ENCODE results near the gene STARD7.
A peak's percentile ranks its signal among the peaks of the same experiment; 100 is the strongest.
"Not testable (repeated sequence)": the region's sequence is repeated elsewhere in the genome, so short reads cannot be mapped to it uniquely, and the experiment has no call there.

Gene STARD7, protein sequence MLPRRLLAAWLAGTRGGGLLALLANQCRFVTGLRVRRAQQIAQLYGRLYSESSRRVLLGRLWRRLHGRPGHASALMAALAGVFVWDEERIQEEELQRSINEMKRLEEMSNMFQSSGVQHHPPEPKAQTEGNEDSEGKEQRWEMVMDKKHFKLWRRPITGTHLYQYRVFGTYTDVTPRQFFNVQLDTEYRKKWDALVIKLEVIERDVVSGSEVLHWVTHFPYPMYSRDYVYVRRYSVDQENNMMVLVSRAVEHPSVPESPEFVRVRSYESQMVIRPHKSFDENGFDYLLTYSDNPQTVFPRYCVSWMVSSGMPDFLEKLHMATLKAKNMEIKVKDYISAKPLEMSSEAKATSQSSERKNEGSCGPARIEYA

DNA sequence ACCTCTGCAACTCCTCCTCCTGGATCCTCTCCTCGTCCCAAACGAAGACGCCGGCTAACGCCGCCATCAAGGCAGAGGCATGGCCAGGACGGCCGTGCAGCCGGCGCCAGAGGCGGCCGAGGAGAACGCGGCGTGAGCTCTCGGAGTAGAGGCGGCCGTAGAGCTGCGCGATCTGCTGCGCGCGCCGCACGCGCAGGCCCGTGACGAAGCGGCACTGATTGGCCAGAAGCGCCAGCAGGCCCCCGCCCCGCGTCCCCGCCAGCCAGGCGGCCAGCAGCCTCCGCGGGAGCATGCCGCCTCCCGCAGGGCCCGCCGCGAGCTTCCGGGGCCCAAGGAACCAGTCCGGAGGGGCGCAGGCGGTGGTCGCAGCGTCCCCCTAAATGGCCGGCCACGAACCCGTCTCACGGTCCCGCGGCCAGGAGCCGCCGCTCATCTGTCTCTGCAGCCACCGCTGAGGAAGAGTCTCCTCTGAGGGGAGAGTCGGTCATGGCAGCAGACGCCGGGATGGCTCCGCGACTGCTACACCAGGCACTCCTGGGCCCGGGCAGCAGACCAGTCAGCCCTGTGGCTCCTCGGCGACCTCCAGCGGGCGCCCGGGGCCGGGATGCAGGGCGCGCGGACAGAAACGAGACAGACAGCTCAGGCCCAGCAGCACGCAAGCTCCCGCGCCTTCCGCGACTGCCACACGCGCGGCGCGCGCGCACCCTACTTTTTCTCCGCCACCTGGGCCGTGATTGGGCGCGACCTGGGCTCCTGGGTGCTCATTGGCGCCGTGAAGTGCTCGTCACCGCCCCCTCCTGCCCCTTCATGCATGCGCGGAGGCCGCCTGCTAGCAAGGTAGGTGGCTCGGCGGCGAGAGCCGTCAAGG lies at the start of gene STARD7:
STARD7 (minus strand) TSS at position 685 of the 868 bp plus-strand sequence; CDS start at position 292, 393 bp downstream.
- peak; percentile 99 for DNase-seq

DNA sequence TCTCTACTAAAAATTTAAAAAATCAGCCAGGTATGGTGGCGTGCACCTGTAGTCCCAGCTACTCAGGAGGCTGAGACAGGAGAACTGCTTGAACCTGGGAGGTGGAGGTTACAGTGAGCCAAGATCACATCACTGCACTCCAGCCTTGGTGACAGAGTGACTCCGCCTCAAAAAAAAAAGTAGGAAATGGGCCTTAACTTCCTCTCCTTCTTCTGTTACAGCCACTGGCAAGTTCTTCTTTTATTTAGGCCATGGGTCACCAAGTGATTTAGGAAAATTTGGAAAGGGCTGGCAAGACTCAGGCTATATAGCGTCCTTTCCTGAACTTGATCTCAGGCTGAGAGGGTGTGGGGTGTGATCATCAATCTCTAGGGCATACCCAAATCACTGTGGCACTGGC lies 49.1 kb upstream of the STARD7 start:
- not testable (repeated sequence) for DNase-seq

DNA sequence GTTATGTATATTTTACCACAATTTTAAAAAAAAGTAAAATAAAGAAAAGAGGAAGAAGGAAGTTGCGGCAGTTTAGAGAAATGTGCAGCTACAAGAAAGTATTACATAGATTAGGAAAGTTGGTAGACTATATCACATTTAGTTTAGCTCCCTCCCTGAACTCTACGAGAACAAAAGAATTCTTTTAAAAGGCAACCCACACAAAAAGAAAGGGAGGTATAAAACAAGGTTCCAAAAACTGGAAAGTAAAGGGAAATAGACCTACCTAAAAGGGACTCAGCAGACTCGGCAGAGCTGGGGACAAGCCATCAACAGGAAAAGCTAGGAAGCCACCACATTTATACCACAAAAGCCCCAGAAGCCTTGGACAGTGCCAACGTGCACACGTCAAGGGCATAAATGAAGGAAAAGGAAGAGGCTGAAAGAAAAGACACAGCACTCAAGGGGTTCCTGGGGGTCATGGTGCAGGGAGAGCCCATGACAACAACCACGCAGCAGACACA lies 48.0 kb upstream of the STARD7 start:
- no peak for DNase-seq

DNA sequence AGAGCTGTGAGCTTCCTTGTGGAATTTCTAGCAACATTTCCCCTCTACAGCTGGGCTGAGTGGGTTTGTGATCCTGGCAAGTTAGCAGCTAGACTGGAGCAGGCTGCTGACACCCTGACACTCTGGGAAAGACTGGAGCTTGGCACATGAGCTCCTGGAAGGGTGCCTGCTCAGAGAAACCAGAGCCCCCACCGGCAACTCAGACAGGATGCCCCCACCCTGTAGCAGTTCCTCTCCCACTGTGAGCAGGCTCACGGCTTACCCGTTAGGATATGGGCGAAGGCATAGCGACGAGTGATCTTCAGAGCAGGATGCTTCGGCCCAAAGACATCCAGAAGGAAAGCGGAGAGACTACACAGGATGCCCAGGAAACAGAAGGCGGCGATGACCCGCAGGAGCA lies 45.9 kb upstream of the STARD7 start:
- DNase-seq: no peak

DNA sequence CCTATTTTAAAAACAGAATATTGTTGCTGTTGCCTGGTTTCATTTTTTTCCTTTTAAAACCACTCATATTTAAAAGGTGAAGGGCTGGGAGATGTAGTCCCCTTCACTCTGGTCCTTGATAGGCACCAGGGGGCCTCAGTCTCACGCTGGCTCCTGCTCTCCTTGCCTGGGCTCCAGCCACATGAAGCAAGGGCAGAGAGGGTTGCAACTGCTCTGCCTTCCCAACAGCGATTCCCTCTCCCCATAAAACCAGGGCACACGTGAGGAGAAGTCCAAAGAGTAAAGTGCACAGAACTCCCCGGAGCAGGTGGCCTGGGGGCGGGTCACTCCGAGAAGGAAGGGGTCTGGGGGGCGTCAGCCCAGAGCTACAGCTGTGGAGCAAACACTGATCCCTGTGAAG lies 44.4 kb upstream of the STARD7 start:
- no peak for DNase-seq

DNA sequence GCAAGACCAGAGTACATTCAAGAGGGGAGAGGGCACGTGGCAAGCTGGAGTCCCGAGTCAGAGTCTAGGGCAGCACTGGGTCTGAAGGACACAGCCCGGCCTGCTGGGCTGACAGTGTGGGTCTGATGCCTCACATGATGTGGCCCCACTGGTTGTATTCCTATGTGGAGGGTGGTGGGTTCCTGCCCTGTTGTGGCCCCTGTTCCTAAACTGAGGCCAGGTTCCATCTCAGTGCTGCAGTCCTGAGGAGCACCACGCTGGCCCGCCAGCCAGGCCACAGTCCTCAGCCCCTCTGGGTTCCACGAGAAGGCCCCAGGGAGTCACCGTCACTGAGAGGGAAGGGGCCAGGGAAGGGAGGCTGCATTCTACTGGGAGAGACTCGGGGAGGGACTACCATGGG lies 43.9 kb upstream of the STARD7 start:
- DNase-seq: no peak

DNA sequence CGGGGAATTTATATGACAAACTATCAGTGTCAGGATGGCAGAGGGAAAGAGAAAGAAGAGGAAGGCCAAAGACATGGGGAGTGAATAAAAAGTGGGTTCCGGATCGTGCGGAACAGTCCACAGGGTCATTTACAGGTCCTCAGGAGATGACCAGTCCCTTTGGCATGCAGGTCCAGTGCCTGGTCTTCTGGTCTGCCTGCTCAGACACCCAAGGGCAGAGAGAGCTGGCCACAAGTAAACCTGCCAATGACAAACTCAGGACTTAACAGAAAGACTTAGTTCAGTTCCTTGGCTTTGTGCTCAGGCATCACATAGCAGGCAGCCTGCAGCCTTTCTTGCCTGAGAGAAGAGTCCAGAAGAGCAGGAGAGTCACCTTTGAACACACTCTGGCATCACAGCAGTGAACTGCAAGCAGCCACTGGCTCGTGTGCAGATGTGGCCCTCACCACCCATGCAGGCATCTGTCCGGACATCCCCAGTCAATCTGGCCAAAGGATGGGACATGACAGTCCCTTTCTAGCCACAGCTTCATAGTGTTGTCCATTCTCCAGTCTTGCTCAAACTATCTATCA lies 43.2 kb upstream of the STARD7 start:
- no peak for DNase-seq

DNA sequence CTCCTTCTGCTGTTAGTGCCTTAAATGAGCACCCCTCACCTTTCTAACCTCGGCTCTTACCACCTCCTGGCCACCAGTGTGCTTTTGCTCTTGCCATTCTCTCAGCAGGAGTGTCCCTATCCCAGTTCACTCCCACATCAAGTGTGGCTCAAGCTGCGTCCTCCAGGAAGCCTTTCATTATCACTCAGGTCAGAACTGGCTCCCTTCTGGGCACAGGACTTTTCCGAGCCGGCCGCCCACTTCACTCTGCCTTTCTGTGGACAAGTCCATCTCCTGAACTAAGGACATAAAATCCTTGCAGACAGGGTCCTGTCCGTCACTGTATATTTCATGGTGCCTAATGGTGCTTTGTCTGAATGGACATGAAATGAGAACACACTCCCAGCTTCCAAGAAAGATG lies 41.6 kb upstream of the STARD7 start:
- DNase-seq: no peak

DNA sequence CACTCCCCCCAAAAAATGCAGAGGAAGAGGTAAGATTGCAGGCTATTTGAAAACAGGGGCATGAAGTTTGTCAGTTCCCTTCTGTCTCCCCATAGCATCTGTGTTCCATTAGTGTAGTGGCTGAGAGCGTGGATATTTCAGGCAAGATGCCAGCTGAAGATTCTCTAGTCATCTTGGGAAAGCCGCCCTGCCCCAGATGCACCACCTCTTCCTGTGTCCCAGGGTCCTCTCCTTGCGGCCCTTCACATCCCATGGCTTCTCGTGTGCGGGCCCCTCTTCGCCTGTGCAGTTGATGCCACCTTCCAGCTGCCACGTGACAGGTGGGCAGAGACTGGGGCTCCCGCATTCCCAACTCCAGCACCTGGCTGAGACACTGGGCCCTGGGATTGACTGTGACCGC lies 41.0 kb upstream of the STARD7 start:
- DNase-seq: no peak

DNA sequence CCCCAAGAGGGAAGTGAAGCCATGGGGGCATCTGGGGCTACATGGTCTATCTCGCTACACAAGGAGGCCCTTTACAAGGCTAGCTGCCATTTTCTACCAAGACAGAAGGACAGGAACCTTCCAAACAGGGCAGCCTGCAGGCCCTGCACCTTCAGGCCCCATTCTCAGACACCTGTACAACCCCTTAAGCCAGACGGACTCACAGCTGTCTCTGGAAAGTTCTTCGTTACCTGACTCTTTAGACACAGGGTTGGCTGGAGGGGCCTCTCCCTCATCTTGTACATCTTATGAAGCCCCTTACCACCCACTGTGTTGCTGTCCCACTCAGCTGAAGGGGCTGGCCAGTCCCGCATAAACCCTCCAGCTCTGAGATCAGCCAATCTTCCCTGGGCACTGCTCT lies 40.0 kb upstream of the STARD7 start:
- DNase-seq: no peak

DNA sequence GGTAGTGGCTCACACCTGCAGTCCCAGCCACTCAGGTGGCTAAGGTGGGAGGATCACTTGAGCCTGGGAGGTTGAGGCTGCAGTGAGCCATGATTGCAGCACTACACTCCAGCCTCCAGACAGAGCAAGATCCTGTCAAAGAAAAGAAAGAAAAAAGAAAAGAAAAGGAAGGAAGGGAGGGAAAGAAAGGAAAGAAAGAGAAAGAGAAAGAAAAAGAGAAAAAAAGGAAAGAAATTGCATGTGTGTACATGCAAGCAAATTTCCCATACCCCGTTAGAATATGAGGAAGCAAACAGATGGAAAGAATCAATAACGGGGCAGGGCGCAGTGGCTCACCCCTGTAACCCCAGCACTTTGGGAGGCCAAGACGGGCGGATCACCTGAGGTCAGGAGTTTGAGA lies 39.3 kb upstream of the STARD7 start:
- no peak for DNase-seq

DNA sequence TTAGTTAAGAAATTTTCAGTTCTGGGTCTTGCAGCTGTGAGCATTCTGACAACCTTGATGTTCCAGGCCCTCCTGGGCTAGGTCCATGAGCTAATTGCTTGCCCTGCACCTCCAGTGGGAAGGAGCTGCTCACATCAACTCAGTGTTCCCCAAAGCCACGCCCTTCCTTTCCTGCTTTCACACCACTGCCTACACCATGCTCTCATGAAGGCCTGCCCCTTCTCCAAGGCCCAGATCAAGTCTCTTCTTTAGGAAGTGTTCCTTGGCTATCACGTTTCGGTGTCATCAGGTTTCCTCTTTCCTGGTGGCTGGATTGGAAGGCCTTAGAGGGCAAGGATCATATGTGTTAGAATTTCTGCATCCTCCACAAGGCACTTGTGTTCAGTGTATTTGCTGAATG lies 38.4 kb upstream of the STARD7 start:
- no peak for DNase-seq

DNA sequence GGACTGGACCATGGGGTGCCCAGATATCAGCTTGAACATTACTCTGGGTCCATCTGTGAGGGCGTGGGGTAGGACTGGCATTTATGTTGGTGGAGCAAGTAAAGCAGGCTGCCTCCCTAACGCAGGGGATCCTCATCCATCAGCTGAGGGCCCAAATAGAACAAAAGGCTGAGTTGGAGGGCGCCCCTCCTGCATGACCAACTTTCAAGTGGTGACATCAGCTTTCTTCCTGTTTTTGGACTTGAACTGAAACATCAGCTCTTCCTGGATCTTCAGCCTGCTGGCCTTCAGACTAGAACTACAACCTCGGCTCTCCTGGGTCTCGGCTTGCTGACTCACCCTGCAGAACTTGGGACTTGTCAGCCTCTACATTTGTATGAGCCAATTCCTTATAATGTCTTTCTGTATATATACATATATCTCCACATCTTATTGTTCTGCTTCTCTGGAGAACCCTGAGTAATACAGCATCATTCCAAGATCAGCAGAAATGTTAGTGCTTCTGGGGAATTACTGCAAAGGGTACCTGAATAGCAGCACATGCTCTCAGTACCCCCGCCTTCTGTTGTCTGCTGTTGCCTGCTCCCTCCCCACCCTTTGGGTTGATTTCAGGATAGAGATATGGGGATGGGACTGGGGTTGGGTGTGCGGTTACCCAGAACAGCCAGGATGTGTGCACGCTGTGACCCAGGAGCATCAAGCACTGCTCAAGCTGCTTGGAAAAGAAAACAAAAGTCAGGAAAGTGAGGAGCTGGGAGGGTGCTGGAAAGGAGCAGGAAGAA lies 37.2 kb upstream of the STARD7 start:
- no peak for DNase-seq

DNA sequence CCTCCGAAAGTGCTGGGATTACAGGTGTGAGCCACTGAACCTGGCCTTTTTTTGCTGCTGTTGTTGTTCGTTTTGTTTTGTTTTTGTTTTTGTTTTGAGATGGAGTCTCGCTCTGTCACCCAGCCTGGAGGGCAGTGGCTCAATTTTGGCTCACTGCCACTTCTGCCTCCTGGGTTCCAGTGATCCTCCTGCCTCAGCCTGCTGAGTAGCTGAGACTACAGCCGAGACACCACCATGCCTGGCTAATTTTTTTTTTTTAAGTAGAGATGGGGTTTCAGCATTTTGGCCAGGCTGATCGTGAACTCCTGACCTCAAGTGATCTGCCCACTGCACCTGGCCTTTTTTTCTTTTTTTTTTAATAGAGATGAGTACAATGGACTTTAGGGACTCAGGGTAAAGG lies 35.2 kb upstream of the STARD7 start:
- no peak for DNase-seq

DNA sequence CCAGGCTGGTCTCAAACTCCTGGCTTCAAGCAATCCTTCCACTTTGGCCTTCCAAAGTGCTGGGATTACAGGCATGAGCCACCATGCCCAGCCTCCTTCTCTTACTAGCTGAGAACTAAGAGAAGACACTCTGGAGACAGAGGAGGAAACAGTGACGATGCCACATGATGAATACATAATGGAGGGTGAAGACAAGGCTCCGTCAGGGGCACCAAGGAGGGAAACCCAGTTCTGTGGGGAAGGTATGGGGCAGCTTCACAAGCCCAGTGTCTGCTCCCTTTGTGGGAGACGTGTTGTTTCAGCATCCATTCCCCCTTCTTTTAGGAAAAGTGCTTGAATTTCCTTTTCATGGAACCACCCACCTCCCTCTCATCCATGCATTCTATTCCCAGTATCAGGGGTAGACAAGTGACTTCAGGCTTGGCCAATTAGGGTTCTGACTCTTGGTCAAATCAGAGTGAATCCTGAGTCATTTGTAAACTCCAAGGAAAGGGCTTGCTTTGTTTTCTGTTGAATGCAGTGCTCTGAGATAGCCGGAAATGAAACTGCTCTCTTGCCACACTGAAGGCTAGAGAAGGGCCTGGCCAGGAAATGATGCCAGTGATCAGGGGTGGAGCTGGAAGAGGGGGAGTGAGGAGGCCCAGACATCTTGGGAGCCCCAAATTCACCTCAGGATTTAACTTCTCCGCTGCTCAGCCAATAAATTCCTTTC lies 33.4 kb upstream of the STARD7 start:
- DNase-seq: peak; percentile 75

DNA sequence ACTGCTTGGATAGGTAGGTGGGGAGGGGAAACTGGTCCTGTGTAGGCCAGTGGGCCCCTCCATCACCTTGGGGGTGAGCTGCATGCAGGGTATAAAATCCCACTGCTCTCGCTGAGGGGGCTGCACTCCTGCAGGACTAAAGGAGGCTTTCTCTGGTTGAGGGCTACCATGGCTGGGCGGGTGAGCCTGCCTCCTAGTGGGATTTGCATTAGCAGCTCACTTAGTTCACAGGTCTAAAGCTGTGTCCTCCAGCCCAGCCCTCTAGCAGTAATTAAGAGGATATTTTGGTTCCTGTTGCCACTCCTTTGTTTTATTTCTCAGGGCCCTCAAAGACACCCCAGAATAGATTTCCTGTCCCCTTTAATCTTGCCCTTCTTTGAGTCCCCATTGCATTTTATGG lies 32.6 kb upstream of the STARD7 start:
- no peak for DNase-seq

DNA sequence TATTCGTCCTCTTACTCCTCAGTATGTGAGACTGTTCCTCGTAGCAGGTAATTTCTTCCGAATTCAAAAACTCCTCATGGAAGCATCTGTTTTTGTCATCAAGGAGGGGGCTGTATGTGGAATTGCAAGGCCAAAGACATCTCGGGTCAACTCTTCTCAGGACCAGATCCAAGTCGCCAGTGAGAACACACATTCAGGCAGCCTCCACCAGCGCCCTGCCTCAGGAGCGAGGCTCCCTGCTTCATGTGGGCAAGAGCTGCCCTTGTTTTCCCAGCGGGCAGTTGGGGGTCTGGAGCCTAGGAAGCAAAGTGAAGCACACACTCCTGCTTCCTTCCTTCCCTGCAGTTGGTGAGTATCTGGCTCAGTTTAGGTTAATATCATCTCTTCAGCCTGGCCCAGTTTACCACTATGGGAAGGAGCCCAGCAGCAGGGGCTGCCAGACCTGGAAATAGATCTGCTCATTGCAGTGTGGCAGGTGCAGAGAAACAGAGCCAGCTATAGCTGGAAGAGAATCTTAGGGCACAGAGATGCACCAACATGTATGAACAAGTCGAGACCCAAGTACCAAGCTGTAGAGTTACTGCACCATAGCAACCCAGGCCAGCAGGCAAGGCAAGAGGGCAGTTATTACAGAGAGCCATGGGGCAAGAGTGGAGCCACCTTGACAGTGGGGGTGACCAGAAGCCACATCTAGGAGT lies 31.9 kb upstream of the STARD7 start:
- no peak for DNase-seq

DNA sequence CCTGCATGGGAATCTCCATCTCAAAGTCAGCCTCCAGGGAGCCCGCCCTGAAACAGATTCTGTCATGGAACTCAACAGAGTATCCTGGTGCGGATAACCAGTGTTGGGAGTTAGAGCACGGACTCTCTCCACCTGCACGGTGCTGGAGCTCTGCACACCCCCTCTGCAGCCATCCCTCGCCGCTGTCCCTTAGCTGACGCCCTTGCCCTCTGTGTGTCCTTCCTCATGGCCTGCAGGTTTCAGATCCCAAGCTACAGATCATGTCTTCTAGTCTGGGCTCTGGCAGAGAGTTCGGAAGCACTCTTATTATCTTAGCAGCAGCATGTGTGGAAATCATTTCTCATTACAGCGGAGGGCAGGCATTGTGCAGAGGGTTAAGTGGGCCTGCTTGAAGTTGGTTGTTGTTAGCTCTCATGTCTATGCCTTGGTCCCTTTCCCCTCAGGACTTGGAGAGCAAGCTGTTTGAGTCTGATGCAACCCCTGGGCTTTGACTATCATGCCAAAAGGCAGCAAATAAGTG lies 31.2 kb upstream of the STARD7 start:
- no peak for DNase-seq

DNA sequence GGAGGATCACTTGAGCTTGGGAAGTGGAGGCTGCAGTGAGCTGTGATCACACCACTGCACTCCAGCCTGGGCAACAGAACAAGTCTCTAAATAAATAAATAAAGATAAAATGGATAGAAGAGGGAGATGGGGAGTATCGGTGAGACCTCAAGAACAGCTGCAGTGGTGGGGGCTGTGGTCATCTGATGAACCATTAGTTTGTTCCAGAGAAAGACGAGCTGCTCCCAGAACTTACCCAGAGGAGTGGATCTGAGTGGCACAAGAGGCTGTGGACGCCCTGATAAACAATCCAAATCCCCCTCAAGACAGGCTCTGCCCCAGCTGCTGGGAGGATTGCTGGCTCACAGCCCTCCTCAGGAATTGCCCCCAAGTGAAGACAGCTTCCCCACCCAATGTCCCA lies 30.5 kb upstream of the STARD7 start:
- DNase-seq: no peak

DNA sequence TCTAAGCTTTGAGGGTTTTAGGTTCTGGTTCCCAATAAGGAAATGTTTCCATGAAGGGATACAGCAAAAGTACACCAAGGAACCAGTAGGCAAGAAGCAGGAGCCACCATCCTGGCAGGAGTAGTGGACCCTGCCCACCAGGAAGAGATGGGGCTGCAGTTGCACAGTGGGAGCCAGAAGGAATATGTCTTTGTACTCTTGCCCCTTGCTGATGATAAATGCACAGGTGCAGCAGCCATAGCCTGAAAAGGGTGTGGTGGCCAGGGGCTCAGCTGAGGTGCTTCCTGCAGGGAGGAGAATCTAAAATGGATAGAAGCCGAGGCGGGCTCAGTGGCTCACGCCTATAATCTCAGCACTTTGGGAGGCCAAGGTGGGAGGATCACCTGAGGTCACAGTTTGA lies 29.6 kb upstream of the STARD7 start:
- no peak for DNase-seq

DNA sequence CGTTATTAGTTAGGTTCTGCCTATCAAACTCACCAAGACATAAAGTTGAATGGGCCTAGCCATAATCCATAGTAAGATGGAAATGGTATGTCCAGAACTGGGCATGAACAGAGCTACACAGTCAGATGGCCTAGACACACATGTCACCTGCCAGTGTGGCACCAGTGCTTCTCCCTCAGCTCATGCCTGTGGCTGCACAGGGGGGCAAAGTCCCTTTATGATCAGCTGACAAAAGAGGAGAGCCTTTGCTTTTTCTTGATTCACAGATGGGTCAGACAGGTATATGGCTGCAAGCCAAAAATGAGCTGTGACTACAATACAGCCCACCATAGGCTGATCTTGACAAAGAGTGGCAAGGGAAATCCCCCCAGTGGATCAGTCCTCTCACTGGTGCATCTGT lies 28.3 kb upstream of the STARD7 start:
- DNase-seq: no peak

Measured in stimulated activated CD4-positive, alpha-beta T cell treated with anti-CD3 and anti-CD28 coated beads, Interleukin-15, amount 100 ng/mL, for 24 hours (primary cell).